Smooth muscle cell (in vitro differentiated cells): ENCODE data around the gene CROT. TPM values are rescaled to one million over a fixed set of nuclear protein-coding genes. Genes with fewer than 3 reads are reported as not detected.
A peak's percentile ranks its signal among the peaks of the same experiment; 100 is the strongest.

Source experiments
- DNase-seq: peaks from one replicate; lab custom pipeline; 2025; ENCODE audit not compliant: unreplicated experiment; lab: John Stamatoyannopoulos, UW
- H2AFZ ChIP-seq: fragments of 200-600 bp; sonication (generic); 2 replicates; pipeline ENCODE4 v1.6.0; 2016; ENCODE audit warnings: antibody characterized with exemption, low read depth, mild to moderate bottlenecking
- H3F3A ChIP-seq: fragments of 200-600 bp; sonication (generic); 2 replicates; pipeline ENCODE4 v1.6.0; 2017; ENCODE audit warnings: antibody characterized with exemption, low read depth
- H3K27ac ChIP-seq: fragments of 200-600 bp; sonication (generic); 2 replicates; pipeline ENCODE4 v1.5.1; 2016; ENCODE audit warnings: low read depth, mild to moderate bottlenecking
- H3K27me3 ChIP-seq: fragments of 200-600 bp; sonication (generic); 2 replicates; pipeline ENCODE4 v1.6.1; 2016; ENCODE audit warnings: low read depth, mild to moderate bottlenecking
- H3K36me3 ChIP-seq: fragments of 200-600 bp; sonication (generic); 2 replicates; pipeline ENCODE4 v1.5.1; 2016; ENCODE audit warnings: low read depth
- H3K4me1 ChIP-seq: fragments of 200-600 bp; sonication (generic); 2 replicates; pipeline ENCODE4 v1.5.1; 2016; ENCODE audit warnings: low read depth
- H3K4me2 ChIP-seq: fragments of 200-600 bp; sonication (generic); 2 replicates; pipeline ENCODE4 v1.6.0; 2016; ENCODE audit warnings: mild to moderate bottlenecking
- H3K4me3 ChIP-seq: fragments of 200-600 bp; sonication (generic); 2 replicates; pipeline ENCODE4 v1.5.1; 2016; ENCODE audit warnings: mild to moderate bottlenecking
- H3K79me2 ChIP-seq: fragments of 200-600 bp; sonication (generic); 2 replicates; pipeline ENCODE4 v1.6.0; 2016; ENCODE audit warnings: low read depth, mild to moderate bottlenecking
- H3K9ac ChIP-seq: fragments of 200-600 bp; sonication (generic); 2 replicates; pipeline ENCODE4 v1.6.0; 2016; ENCODE audit warnings: low read depth
- H3K9me3 ChIP-seq: fragments of 200-600 bp; sonication (generic); replicated peaks from 2 replicates; pipeline ENCODE4 v1.5.1; 2016; ENCODE audit warnings: low read depth
- H4K20me1 ChIP-seq: fragments of 200-600 bp; sonication (generic); 2 replicates; pipeline ENCODE4 v1.6.0; 2016; ENCODE audit warnings: low read depth
- WGBS: methylation state at CpG from one replicate; pipeline ENCODE4 v1.1.7; 2016; ENCODE audit warnings: low lambda C conversion rate; 5-methylcytosine and 5-hydroxymethylcytosine counted together
- polyA plus RNA-seq: library from polyadenylated mRNA; unstranded; fragments of >200 nt; fragmentation: Nextera tagmentation; extraction: Ambion mirVana; gene quantifications from 2 replicates; pipeline ENCODE4 v1.2.1, GENCODE V29; 2016
- total RNA-seq: library from RNA; depleted of rRNA; stranded (reverse); fragments of >200 nt; gene quantifications from 2 replicates; pipeline ENCODE4 v1.2.3, GENCODE V29; 2014
- TF ChIP-seq, protein P1 (sequence below): fragments of 200-600 bp; sonication (generic); IDR thresholded peaks from 2 replicates; pipeline ENCODE4 v1.5.1; 2017; ENCODE audit warnings: borderline replicate concordance, mild to moderate bottlenecking, antibody characterized with exemption; ENCODE audit not compliant: insufficient read depth, poor library complexity, severe bottlenecking

Gene CROT
- total and polyA plus RNA-seq, 2 experiments from 2014 or later: 9.5 to 20.8 TPM

DNA sequence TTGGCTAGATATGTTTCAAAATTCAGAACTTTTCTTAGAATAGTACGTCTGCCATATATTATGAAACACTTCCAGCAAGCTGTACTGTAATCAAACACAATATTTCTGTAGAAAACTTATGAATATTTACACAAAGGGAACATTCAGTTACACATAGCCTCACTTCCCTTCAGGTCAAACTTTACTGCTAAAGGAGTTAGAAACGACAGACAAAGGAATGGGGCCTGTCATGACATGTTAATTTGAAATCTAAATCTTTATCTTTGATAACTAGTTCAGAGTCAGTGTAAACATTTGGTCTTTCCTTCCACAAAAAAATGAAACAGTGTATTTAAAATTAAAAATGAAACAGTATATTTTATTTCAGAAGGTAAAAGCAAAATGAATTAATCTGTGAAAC lies 1.0 kb upstream of the CROT start:
- H3K27me3 ChIP-seq: no peaks in the 10 kb centered on the region
- H3K9ac ChIP-seq: peak overlapping the region; percentile 26
- peaks cover 30% of the 10 kb centered on the region for H3K4me1 ChIP-seq
- H3K36me3 ChIP-seq: peaks cover 2% of the 10 kb centered on the region
- peak overlapping the region; percentile 47 for H3K27ac ChIP-seq
- H3K9me3 ChIP-seq: no peaks in the 10 kb centered on the region
- no peaks in the 10 kb centered on the region for H3F3A ChIP-seq
- DNase-seq: no peak
- TF ChIP-seq, protein P1, sequence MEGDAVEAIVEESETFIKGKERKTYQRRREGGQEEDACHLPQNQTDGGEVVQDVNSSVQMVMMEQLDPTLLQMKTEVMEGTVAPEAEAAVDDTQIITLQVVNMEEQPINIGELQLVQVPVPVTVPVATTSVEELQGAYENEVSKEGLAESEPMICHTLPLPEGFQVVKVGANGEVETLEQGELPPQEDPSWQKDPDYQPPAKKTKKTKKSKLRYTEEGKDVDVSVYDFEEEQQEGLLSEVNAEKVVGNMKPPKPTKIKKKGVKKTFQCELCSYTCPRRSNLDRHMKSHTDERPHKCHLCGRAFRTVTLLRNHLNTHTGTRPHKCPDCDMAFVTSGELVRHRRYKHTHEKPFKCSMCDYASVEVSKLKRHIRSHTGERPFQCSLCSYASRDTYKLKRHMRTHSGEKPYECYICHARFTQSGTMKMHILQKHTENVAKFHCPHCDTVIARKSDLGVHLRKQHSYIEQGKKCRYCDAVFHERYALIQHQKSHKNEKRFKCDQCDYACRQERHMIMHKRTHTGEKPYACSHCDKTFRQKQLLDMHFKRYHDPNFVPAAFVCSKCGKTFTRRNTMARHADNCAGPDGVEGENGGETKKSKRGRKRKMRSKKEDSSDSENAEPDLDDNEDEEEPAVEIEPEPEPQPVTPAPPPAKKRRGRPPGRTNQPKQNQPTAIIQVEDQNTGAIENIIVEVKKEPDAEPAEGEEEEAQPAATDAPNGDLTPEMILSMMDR: no peak
- peaks cover 19% of the 10 kb centered on the region for H3K79me2 ChIP-seq
- no peaks in the 10 kb centered on the region for H4K20me1 ChIP-seq
- peak overlapping the region; percentile 86 for H2AFZ ChIP-seq
- 39% methylated on average over 2 of the region's 2 CpGs for WGBS
- H3K4me3 ChIP-seq: peak overlapping the region; percentile 67
- peak overlapping the region; percentile 87 for H3K4me2 ChIP-seq

DNA sequence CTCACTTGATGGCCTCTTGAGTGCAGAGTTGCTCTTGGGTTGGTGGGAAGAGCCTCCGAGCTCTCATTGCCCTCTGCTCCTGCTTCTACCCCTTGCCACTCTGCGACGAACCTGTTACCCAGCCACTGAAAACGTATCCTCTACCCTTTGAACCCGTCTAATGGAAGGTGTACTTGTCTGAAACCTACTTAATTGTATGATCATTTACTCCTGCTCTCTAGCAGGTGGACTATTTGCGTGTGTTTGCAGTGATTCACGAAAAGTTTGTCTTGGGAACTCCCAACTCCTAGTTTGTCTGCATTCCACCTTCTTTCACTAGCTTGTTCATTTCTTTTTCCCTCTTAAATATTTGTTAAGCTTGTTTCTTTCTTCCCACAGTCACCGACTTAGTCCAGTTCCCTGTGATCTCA lies 503 bp downstream of the CROT start:
- H3F3A ChIP-seq: no peaks in the 10 kb centered on the region
- no peak for DNase-seq
- no peaks in the 10 kb centered on the region for H4K20me1 ChIP-seq
- peak overlapping the region; percentile 86 for H2AFZ ChIP-seq
- TF ChIP-seq, protein P1: no peak
- H3K36me3 ChIP-seq: peaks cover 14% of the 10 kb centered on the region
- H3K4me1 ChIP-seq: peaks cover 30% of the 10 kb centered on the region
- WGBS: 36% methylated on average over 8 of the region's 8 CpGs
- peak overlapping the region; percentile 87 for H3K4me2 ChIP-seq
- H3K27me3 ChIP-seq: no peaks in the 10 kb centered on the region
- peaks cover 19% of the 10 kb centered on the region for H3K79me2 ChIP-seq
- peak overlapping the region; percentile 29 for H3K9ac ChIP-seq
- peak overlapping the region; percentile 67 for H3K4me3 ChIP-seq
- H3K9me3 ChIP-seq: no peaks in the 10 kb centered on the region
- H3K27ac ChIP-seq: peak overlapping the region; percentile 50

DNA sequence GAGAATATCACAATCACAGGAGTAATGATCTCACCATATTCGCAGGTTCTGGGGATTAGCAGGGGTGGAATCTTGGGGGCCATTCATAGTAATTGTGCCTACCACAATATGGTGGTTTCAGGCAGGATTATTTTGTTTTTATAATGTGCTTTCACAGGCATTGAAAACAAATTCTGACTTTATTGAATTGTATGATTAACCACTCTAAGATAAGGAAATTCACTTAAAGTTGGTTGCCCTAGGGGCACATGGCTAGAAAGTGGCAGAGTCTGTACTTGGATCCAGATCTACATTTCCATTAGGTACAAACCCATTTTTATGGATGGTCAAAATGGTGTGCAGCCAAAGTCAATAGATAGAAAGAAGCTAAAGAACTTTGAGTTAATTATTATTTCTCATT lies 1.7 kb downstream of the CROT start:
- DNase-seq: no peak
- peak overlapping the region; percentile 87 for H3K4me2 ChIP-seq

DNA sequence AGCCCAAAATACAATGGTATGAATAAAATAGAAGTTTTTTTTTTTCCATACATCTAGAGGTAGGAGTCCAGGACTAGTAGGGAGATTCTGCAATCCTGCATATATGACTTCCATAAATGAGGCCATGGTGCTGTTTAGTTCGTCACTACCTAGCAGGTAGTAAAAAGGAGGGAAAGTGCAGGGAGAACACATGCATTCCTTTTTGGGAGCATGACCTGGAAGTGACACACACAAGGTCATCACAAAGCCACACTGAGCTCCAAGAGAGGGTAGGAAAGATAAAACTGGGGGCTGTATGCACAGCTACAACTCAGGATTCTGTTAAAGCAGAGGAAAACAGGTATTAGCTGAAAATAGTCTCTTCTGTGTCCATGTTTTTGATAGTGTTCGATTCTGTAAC lies 2.2 kb downstream of the CROT start:
- peaks cover 23% of the 10 kb centered on the region for H3K36me3 ChIP-seq
- H2AFZ ChIP-seq: no peak overlapping the region
- DNase-seq: no peak
- H3K27ac ChIP-seq: no peak overlapping the region
- TF ChIP-seq, protein P1: no peak
- H3K4me1 ChIP-seq: peaks cover 30% of the 10 kb centered on the region
- H3K79me2 ChIP-seq: peaks cover 14% of the 10 kb centered on the region
- H4K20me1 ChIP-seq: no peaks in the 10 kb centered on the region
- H3K9me3 ChIP-seq: no peaks in the 10 kb centered on the region
- 93% methylated on average over 2 of the region's 2 CpGs for WGBS
- H3K27me3 ChIP-seq: no peaks in the 10 kb centered on the region
- H3K9ac ChIP-seq: no peak overlapping the region
- no peaks in the 10 kb centered on the region for H3F3A ChIP-seq
- H3K4me2 ChIP-seq: peak overlapping the region; percentile 87
- H3K4me3 ChIP-seq: peak overlapping the region; percentile 67

More for the DNA sequence above, 1.7 kb downstream of the CROT start:
- peak overlapping the region; percentile 50 for H3K27ac ChIP-seq
- H3K9me3 ChIP-seq: no peaks in the 10 kb centered on the region
- H3K4me1 ChIP-seq: peaks cover 30% of the 10 kb centered on the region
- no peak overlapping the region for H2AFZ ChIP-seq
- peaks cover 18% of the 10 kb centered on the region for H3K79me2 ChIP-seq
- no peaks in the 10 kb centered on the region for H4K20me1 ChIP-seq
- no peaks in the 10 kb centered on the region for H3F3A ChIP-seq
- no peaks in the 10 kb centered on the region for H3K27me3 ChIP-seq
- TF ChIP-seq, protein P1: no peak
- WGBS: 73% methylated on average over 1 of the region's 1 CpG
- peaks cover 20% of the 10 kb centered on the region for H3K36me3 ChIP-seq
- H3K4me3 ChIP-seq: peak overlapping the region; percentile 67
- no peak overlapping the region for H3K9ac ChIP-seq
